Sigmoid colon (tissue), 4 donors: ENCODE data around the gene PACS1.

Experiments
- EP300 ChIP-seq, 4 donors: sonication (generic); formaldehyde crosslinking; IDR thresholded peaks; one replicate each; pipeline ENCODE4 v1.6.1; 2017; ENCODE audit warnings: antibody characterized with exemption in 4 of 4
- POLR2A ChIP-seq, 2 donors: fragments of 450-650 bp; IDR thresholded peaks; one replicate each; pipeline ENCODE4 v1.6.1; 2016; ENCODE audit warnings: antibody characterized with exemption in 2 of 2, mild to moderate bottlenecking in 2 of 2, moderate library complexity in 2 of 2
- POLR2AphosphoS5 ChIP-seq, 4 donors: sonication (generic); formaldehyde crosslinking; IDR thresholded peaks; one replicate each; pipeline ENCODE4 v1.6.1; 2017; ENCODE audit warnings: antibody characterized with exemption in 4 of 4
- TF ChIP-seq, protein P1 (sequence below), 4 experiments: fragments of 450-650 bp in 3 of 4; fragments of 200-600 bp in 1 of 4; IDR thresholded peaks; one replicate each; pipeline ENCODE4 v1.5.1; 2016 to 2019; ENCODE audit warnings: antibody characterized with exemption in 4 of 4, mild to moderate bottlenecking in 3 of 4, moderate library complexity in 2 of 4

DNA sequence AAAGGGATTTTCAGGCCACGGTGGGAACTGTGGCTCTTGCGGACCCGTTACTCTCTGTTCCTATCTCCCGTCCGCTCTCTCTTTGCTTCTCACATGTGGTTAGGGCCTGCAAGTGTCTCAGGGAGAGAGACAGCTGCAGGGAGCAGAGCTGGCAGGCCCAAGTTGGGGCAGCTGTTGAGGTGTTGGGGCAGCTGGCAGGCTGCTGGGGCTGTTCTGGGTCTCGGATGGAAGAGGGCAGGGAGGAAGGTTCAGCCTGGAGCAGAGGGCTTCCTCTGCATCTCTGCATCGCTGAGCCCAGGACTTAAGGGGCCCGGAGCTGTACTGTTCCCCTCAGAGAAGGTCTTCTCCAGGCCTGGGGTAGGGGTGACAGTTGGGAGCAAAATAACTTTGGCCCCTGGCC is 205.3 kb downstream of the PACS1 start:
- TF ChIP-seq EP300 (IDR thresholded peaks at IDR 0.05) = no peak
- TF ChIP-seq, protein P1, sequence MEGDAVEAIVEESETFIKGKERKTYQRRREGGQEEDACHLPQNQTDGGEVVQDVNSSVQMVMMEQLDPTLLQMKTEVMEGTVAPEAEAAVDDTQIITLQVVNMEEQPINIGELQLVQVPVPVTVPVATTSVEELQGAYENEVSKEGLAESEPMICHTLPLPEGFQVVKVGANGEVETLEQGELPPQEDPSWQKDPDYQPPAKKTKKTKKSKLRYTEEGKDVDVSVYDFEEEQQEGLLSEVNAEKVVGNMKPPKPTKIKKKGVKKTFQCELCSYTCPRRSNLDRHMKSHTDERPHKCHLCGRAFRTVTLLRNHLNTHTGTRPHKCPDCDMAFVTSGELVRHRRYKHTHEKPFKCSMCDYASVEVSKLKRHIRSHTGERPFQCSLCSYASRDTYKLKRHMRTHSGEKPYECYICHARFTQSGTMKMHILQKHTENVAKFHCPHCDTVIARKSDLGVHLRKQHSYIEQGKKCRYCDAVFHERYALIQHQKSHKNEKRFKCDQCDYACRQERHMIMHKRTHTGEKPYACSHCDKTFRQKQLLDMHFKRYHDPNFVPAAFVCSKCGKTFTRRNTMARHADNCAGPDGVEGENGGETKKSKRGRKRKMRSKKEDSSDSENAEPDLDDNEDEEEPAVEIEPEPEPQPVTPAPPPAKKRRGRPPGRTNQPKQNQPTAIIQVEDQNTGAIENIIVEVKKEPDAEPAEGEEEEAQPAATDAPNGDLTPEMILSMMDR (IDR thresholded peaks at IDR 0.05) = no peak
- no peak for TF ChIP-seq POLR2AphosphoS5 (IDR thresholded peaks at IDR 0.05)
- TF ChIP-seq POLR2A (IDR thresholded peaks at IDR 0.05) = no peak
